CD4-positive, alpha-beta memory T cell (primary cell): ENCODE measurements around the gene SUGT1. TPM values are rescaled to one million over a fixed set of nuclear protein-coding genes. Genes with fewer than 3 reads are reported as not detected.
A peak's percentile ranks its signal among the peaks of the same experiment; 100 is the strongest.
"Not testable (repeated sequence)": the region's sequence is repeated elsewhere in the genome, so short reads cannot be mapped to it uniquely, and the experiment has no call there.

Experiments used
- CTCF ChIA-PET: fragments of 350-600 bp; sonication (Branson Sonifier 250); formaldehyde crosslinking; loops from one replicate; lab custom pipeline; 2021; ENCODE audit warnings: inconsistent platforms; ENCODE audit not compliant: partially characterized antibody; lab: Charles Lee
- POLR2A ChIA-PET: fragments of 350-600 bp; sonication (Branson Sonifier 250); formaldehyde crosslinking; loops from one replicate; lab custom pipeline; 2021; ENCODE audit not compliant: partially characterized antibody; lab: Charles Lee
- DNase-seq, 5 donors: peaks; one replicate each; pipeline versions ENCODE4 v3.0.0 to v3.0.0-alpha.2; 2020 to 2022; ENCODE audit warnings: mixed read lengths in 1 of 5
- H3K27ac ChIP-seq: one replicate; pipeline ENCODE4 v1.7.0; 2013; ENCODE audit warnings: low read depth, low read length
- H3K27me3 ChIP-seq: 2 replicates; pipeline ENCODE4 v1.7.0; 2013; ENCODE audit warnings: mild to moderate bottlenecking, low read length, moderate library complexity; ENCODE audit not compliant: insufficient read depth
- H3K36me3 ChIP-seq: 2 replicates; pipeline ENCODE4 v1.7.0; 2013; ENCODE audit warnings: mild to moderate bottlenecking, low read length, moderate library complexity; ENCODE audit not compliant: insufficient read depth
- H3K4me1 ChIP-seq: 2 replicates; pipeline ENCODE4 v1.7.0; 2013; ENCODE audit warnings: mild to moderate bottlenecking, low read length, moderate library complexity; ENCODE audit not compliant: insufficient read depth
- H3K4me3 ChIP-seq, 2 donors: one replicate each; pipeline ENCODE4 v1.7.0; 2013; ENCODE audit warnings: low read length in 2 of 2, mild to moderate bottlenecking in 1 of 2
- H3K9me3 ChIP-seq, 2 donors: one replicate each; pipeline ENCODE4 v1.7.0; 2013; ENCODE audit warnings: low read length in 2 of 2, control low read depth in 1 of 2; ENCODE audit not compliant: control insufficient read depth in 1 of 2
- H3K27ac Mint-ChIP-seq, 7 donors: one replicate each; pipeline ENCODE4 v1.8.0; 2020 to 2021; ENCODE audit warnings: mixed read lengths in 7 of 7, mild to moderate bottlenecking in 6 of 7, inconsistent platforms in 3 of 7, moderate library complexity in 3 of 7
- H3K27me3 Mint-ChIP-seq, 2 donors: one replicate each; pipeline ENCODE4 v1.8.0; 2020 to 2021; ENCODE audit warnings: mixed read lengths in 2 of 2
- H3K36me3 Mint-ChIP-seq, 2 donors: one replicate each; pipeline ENCODE4 v1.8.0; 2020 to 2021; ENCODE audit warnings: mixed read lengths in 2 of 2, inconsistent platforms in 1 of 2, mild to moderate bottlenecking in 1 of 2
- H3K4me1 Mint-ChIP-seq, 4 donors: one replicate each; pipeline ENCODE4 v1.8.0; 2020 to 2021; ENCODE audit warnings: mixed read lengths in 4 of 4, mild to moderate bottlenecking in 1 of 4
- H3K4me3 Mint-ChIP-seq, 8 donors: one replicate each; pipeline ENCODE4 v1.8.0; 2020 to 2021; ENCODE audit warnings: mixed read lengths in 8 of 8, mild to moderate bottlenecking in 7 of 8, moderate library complexity in 6 of 8, inconsistent platforms in 3 of 8
- H3K9me3 Mint-ChIP-seq, 8 donors: one replicate each; pipeline ENCODE4 v1.8.0; 2020 to 2021; ENCODE audit warnings: mixed read lengths in 8 of 8, mild to moderate bottlenecking in 5 of 8, inconsistent platforms in 3 of 8, moderate library complexity in 1 of 8
- intact Hi-C: fragments of 100-400 bp; cut with micrococcal nuclease; formaldehyde crosslinking; loops from one replicate; pipeline ENCODE4 v1.15.1; 2023
- polyA plus RNA-seq, 2 donors: library from polyadenylated mRNA; unstranded; fragments of 300-500 nt; fragmentation: Illumina TruSeq; gene quantifications; one replicate each; pipeline ENCODE4 v1.2.3, GENCODE V29; 2021
- total RNA-seq, 2 experiments: library from RNA; stranded (reverse); gene quantifications; one replicate each; pipeline ENCODE4 v1.2.3, GENCODE V29; 2021

The SUGT1 gene
- total and polyA plus RNA-seq, 4 experiments from 2014 or later: 40.4 to 51.0 (median 45.1) TPM

DNA sequence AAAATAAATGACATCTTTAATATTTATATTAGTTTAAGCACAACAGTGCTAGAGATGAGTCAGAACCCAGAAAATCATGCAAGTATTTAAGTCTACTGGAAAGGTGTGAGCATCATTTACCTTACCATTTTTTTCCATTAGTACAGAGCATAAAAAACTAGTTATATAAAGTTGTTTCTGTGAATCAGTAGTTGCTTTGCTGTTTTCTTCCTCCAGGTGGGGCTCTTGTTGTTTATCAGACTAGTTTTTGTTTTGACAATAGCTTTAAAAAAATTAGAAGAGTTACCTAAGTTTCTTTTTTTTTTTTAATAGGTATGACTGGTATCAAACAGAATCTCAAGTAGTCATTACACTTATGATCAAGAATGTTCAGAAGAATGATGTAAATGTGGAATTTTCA lies 12.7 kb downstream of the SUGT1 start:
- no peaks in the 10 kb centered on the region for H3K4me1 ChIP-seq
- H3K27me3 Mint-ChIP-seq: no peaks in the 10 kb centered on the region
- peaks cover 40 to 78% of the 10 kb centered on the region in 2 donors for H3K36me3 Mint-ChIP-seq
- no peaks in the 10 kb centered on the region for H3K9me3 Mint-ChIP-seq
- no peak overlapping the region for H3K4me3 ChIP-seq
- intact Hi-C loops: loop anchor here (2.0 to 5.0 kb wide), 2 partner anchors 208 to 303 kb away; partner anchors contain the start of gene CKAP2
- H3K4me3 Mint-ChIP-seq: no peak overlapping the region
- peak overlapping the region in 3 of 7 donors; percentile 27 to 72 (median 42) for H3K27ac Mint-ChIP-seq
- ChIA-PET CTCF (interaction anchor here (0.9 to 2.5 kb wide), 7 partner anchors 8 to 303 kb away, joined by 3 to 25 read pairs (median 4); partner anchors contain the start of gene SUGT1), POLR2A (interaction anchor here (4.7 kb wide), 1 partner anchor 13 kb away, joined by 26 read pairs; the partner anchor contains the start of gene SUGT1)
- peaks cover 4 to 6% (median 4%) of the 10 kb centered on the region in 4 donors for H3K4me1 Mint-ChIP-seq
- no peaks in the 10 kb centered on the region for H3K27me3 ChIP-seq
- H3K36me3 ChIP-seq: peaks cover 44% of the 10 kb centered on the region
- no peaks in the 10 kb centered on the region for H3K9me3 ChIP-seq
- H3K27ac ChIP-seq: no peak overlapping the region
- DNase-seq: peak in 4 of 5 donors; percentile 14 to 39 (median 19)

DNA sequence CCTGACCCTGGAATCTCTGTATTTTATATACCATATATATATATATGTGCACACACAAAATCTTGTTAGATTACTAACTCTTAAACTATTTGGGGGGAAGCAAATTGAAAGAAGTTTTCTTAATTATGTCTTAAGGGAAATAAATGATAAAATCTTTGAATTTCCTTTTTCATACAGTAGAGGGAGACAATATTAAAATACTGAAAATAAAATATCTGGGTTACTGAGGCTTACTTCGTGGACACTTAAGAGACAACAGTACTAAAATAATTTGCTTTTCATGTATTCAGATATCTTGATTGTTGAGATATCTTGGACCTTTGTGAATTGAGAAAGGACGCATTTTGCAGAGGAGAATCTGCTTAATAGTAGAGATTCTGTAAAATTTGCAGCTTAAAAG lies 17.0 kb downstream of the SUGT1 start:
- Histone ChIP-seq H3K9me3 (no peaks in the 10 kb centered on the region), H3K4me3 (no peak overlapping the region), H3K4me1 (no peaks in the 10 kb centered on the region), H3K36me3 (peaks cover 29% of the 10 kb centered on the region), H3K27ac (no peak overlapping the region), H3K27me3 (no peaks in the 10 kb centered on the region)
- Mint-ChIP-seq H3K27ac (no peak overlapping the region), H3K36me3 (peaks cover 30 to 66% of the 10 kb centered on the region in 2 donors), H3K4me3 (no peak overlapping the region), H3K9me3 (no peaks in the 10 kb centered on the region), H3K27me3 (no peaks in the 10 kb centered on the region), H3K4me1 (peaks cover 0 to 9% (median 4%) of the 10 kb centered on the region in 4 donors)
- POLR2A ChIA-PET: no interaction called here
- CTCF ChIA-PET: no interaction called here
- no peak for DNase-seq
- intact Hi-C loops: loop anchor here (5.0 kb wide), 1 partner anchor 212 kb away; the partner anchor contains the start of gene CKAP2

DNA sequence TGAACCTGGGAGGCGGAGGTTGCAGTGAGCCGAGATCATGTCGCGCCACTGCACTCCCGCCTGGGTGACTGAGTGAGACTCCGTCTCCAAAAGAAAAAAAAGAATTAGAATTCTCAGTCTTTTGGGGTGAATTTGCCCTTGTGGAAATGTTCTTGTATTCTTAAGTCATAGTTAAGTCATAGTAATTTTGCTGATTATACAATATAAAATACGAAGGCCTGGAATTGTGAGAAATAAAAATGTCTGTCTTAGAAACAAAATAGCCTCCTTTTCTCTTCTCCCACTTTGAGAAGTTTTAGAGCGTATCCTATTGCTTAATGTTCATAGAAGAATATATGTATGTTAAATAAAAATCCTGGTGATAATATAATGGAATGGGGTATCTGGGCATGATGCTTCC lies 18.1 kb downstream of the SUGT1 start:
- H3K36me3 Mint-ChIP-seq: peaks cover 37 to 63% of the 10 kb centered on the region in 2 donors
- POLR2A ChIA-PET: no interaction called here
- peak overlapping the region in 3 of 7 donors; percentile 9 to 62 (median 24) for H3K27ac Mint-ChIP-seq
- no peaks in the 10 kb centered on the region for H3K27me3 Mint-ChIP-seq
- Histone ChIP-seq H3K27ac (no peak overlapping the region), H3K27me3 (no peaks in the 10 kb centered on the region), H3K4me1 (no peaks in the 10 kb centered on the region), H3K4me3 (no peak overlapping the region), H3K9me3 (no peaks in the 10 kb centered on the region), H3K36me3 (peaks cover 27% of the 10 kb centered on the region)
- H3K9me3 Mint-ChIP-seq: no peaks in the 10 kb centered on the region
- CTCF ChIA-PET: no interaction called here
- H3K4me1 Mint-ChIP-seq: peaks cover 3 to 10% (median 7%) of the 10 kb centered on the region in 4 donors
- intact Hi-C loops: no loop called here
- H3K4me3 Mint-ChIP-seq: no peak overlapping the region
- DNase-seq: no peak

DNA sequence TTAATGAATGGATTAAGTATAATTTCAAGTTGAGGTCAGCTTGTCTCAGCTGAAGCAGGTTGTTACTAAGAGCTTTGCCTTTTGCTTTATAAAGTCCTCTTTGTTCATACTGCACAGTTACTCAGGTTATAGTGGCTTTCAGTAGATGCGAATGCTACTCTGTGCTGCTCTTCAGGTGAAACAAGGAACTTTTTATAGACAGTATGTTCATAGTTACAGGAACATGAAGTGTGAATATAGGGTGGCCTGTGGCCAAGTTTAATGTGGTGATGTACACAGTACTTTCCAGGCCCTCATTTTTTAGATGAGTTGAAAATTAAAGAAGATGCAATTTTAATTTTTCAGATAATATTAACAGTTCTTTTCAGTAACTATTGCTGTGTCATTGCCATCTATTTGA lies 20.8 kb downstream of the SUGT1 start:
- peaks cover 21% of the 10 kb centered on the region for H3K36me3 ChIP-seq
- H3K4me1 ChIP-seq: no peaks in the 10 kb centered on the region
- ChIA-PET CTCF (no interaction called here), POLR2A (no interaction called here)
- peaks cover 7 to 15% (median 10%) of the 10 kb centered on the region in 4 donors for H3K4me1 Mint-ChIP-seq
- H3K4me3 ChIP-seq: no peak overlapping the region
- no peak overlapping the region for H3K27ac ChIP-seq
- no peaks in the 10 kb centered on the region for H3K9me3 ChIP-seq
- H3K27ac Mint-ChIP-seq: no peak overlapping the region
- no peaks in the 10 kb centered on the region for H3K9me3 Mint-ChIP-seq
- no peak overlapping the region for H3K4me3 Mint-ChIP-seq
- no peak for DNase-seq
- H3K36me3 Mint-ChIP-seq: peaks cover 41 to 60% of the 10 kb centered on the region in 2 donors
- intact Hi-C loops: no loop called here
- H3K27me3 ChIP-seq: no peaks in the 10 kb centered on the region
- H3K27me3 Mint-ChIP-seq: no peaks in the 10 kb centered on the region

DNA sequence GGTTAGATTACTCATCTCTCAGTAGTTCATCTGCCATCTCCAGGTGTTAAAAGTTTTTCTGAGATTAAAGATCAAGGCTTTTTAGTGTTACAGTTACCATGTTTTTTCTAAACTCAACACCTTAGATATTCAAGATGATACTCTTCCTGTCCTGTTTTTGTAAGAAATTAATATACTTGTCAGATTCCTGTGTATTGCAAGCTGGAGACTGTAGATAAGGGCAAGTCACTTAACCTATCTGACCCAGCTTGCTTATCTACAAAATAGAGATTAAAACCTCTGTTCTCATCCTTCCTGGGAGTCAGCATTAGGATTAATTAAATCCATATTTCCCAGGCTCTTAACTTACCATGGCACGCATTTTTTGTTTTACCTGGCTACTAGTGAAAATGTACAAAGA lies 25.2 kb downstream of the SUGT1 start:
- CTCF ChIA-PET: no interaction called here
- H3K4me1 Mint-ChIP-seq: peaks cover 4 to 15% (median 7%) of the 10 kb centered on the region in 4 donors
- peak overlapping the region in 2 of 7 donors; percentile 12 to 73 for H3K27ac Mint-ChIP-seq
- Histone ChIP-seq H3K9me3 (no peaks in the 10 kb centered on the region), H3K27me3 (no peaks in the 10 kb centered on the region), H3K4me3 (no peak overlapping the region), H3K27ac (no peak overlapping the region), H3K36me3 (peaks cover 29% of the 10 kb centered on the region), H3K4me1 (no peaks in the 10 kb centered on the region)
- intact Hi-C loops: no loop called here
- no peaks in the 10 kb centered on the region for H3K27me3 Mint-ChIP-seq
- DNase-seq: no peak
- no peaks in the 10 kb centered on the region for H3K9me3 Mint-ChIP-seq
- POLR2A ChIA-PET: interaction anchor here (0.6 kb wide), 1 partner anchor 476 kb away, joined by 4 read pairs; no protein-coding TSS in a partner anchor
- H3K36me3 Mint-ChIP-seq: peaks cover 42 to 65% of the 10 kb centered on the region in 2 donors
- peak overlapping the region in 1 of 8 donors; percentile 2 for H3K4me3 Mint-ChIP-seq

DNA sequence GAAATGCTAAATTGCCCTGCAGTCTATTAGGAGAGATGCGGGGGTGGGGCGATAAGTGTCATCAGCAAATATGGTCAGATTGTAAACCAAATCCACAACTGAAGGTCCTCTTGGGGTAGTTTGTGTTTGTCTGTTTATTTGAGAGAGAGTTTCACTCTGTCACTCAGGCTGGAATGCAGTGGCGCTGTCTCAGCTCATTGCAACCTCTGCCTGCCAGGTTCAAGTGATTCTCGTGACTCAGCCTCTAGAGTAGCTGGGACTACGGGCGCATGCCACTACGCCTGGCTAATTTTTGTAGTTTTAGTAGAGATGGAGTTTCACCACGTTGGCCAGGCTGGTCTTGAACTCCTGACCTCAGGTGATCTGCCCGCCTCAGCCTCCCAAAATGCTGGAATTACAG lies 33.2 kb downstream of the SUGT1 start:
- H3K9me3 Mint-ChIP-seq, H3K27ac ChIP-seq, H3K27ac Mint-ChIP-seq, H3K4me3 ChIP-seq, H3K27me3 Mint-ChIP-seq, intact Hi-C loops, H3K4me1 ChIP-seq, H3K27me3 ChIP-seq, H3K9me3 ChIP-seq, DNase-seq, POLR2A ChIA-PET, H3K4me3 Mint-ChIP-seq, CTCF ChIA-PET: not testable (repeated sequence)
- H3K4me1 Mint-ChIP-seq: peaks cover under 1 to 12% (median 8%) of the 10 kb centered on the region in 4 donors
- H3K36me3 Mint-ChIP-seq: peaks cover 63 to 70% of the 10 kb centered on the region in 2 donors
- peaks cover 18% of the 10 kb centered on the region for H3K36me3 ChIP-seq

DNA sequence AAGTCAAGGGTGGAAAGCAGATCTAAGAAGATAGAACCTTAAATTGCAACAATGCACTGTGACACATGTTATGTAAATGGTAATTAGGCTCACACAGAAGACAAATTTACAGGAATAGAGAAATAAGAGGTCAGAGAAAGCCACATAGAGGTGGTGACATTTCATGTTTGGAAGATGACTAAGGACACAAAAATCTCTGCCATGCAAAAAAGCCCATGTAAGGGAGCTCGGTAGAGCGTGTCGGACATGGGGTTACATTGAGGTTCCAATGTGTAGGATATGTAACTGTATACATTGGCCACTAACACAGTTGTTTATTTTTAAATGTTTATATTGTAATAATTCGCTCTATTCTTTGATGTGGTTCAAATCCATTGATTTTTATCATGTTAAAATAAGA lies 33.7 kb downstream of the SUGT1 start:
- CTCF ChIA-PET: no interaction called here

More for the DNA sequence above, 33.7 kb downstream of the SUGT1 start:
- no peak overlapping the region for H3K27ac Mint-ChIP-seq
- DNase-seq: no peak
- Histone ChIP-seq H3K27ac (no peak overlapping the region), H3K4me1 (no peaks in the 10 kb centered on the region), H3K36me3 (peaks cover 16% of the 10 kb centered on the region), H3K9me3 (no peaks in the 10 kb centered on the region), H3K27me3 (no peaks in the 10 kb centered on the region), H3K4me3 (no peak overlapping the region)
- H3K4me1 Mint-ChIP-seq: peaks cover 6 to 12% (median 9%) of the 10 kb centered on the region in 4 donors
- no peak overlapping the region for H3K4me3 Mint-ChIP-seq
- H3K27me3 Mint-ChIP-seq: no peaks in the 10 kb centered on the region
- peaks cover 65 to 69% of the 10 kb centered on the region in 2 donors for H3K36me3 Mint-ChIP-seq
- POLR2A ChIA-PET: no interaction called here
- H3K9me3 Mint-ChIP-seq: no peaks in the 10 kb centered on the region
- intact Hi-C loops: no loop called here
